Heart left ventricle (tissue), 13 donors: ENCODE measurements around the gene ESPNL.

Experiments used
- CTCF ChIP-seq, 12 donors: fragments of 200-600 bp; sonication (generic) in 4 of 12; IDR thresholded peaks; one replicate each; pipeline versions ENCODE4 v1.5.0 to v1.8.0; 2018 to 2022; ENCODE audit warnings: antibody characterized with exemption in 12 of 12, mild to moderate bottlenecking in 5 of 12
- POLR2A ChIP-seq, 2 donors: fragments of 450-650 bp; IDR thresholded peaks; one replicate each; pipeline ENCODE4 v1.6.1; 2017; ENCODE audit warnings: antibody characterized with exemption in 2 of 2, mild to moderate bottlenecking in 2 of 2, moderate library complexity in 2 of 2
- donor health status: ischemic (EF 13 %, LVEDD 7.1; RV severe dilation, severe dysfunction).
- donor health status: DM: no; HTN: yes; CAD: no.
- donor health status: DM: no; HTN: no; CAD: no.
- donor health status: ischemic (EF 25% LVEDD 6.9; RV normal size, moderate dysfunction).
- donor health status: ischemic (EF 25% LVEDD 5.7; RV mildly dilated, moderate dysfunction).
- donor health status: ischemic (EF 35%, LVEDD 5.7; RV mildly dilated, moderate dysfunction).
- donor health status: nonischemic (EF 11% LVEDD 7.7; RV severe dilation, severe dysfunction).
- donor health status: DM: yes; HTN: yes; CAD: no.
- donor health status: PGD.
- donor health status: ischemic (EF 29% LVEDD 5.4; RV normal size, mild dysfunction).
- donor health status: nonischemic (EF 23%, LVEDD 6.1; RV moderate dilation, normal function).

GRCh38 chr2:238069021-238069709, 31.0 kb upstream of the ESPNL start:
- no peak for TF ChIP-seq CTCF (IDR thresholded peaks at IDR 0.05)
- TF ChIP-seq POLR2A (IDR thresholded peaks at IDR 0.05), result no peak
